ENCODE data around the gene CERS5.
"Not testable (repeated sequence)": the region's sequence is repeated elsewhere in the genome, so short reads cannot be mapped to it uniquely, and the experiment has no call there.

Gene CERS5

GRCh38 chr12:50102646-50103309 is 64.4 kb downstream of the CERS5 start:
- no peak for DNase-seq (ENCODE audit: low read depth)

GRCh38 chr12:50102131-50102531 is 65.0 kb downstream of the CERS5 start:
- DNase-seq (ENCODE audit: low read depth), result no peak

GRCh38 chr12:50101663-50102062 is 65.5 kb downstream of the CERS5 start:
- DNase-seq (ENCODE audit: low read depth), result no peak

- no peak for DNase-seq (ENCODE audit: low read depth)
These were observed 66.6 kb downstream of the CERS5 start for GRCh38 chr12:50100561-50100960.

GRCh38 chr12:50099302-50100008 is 67.7 kb downstream of the CERS5 start:
- no peak for DNase-seq (ENCODE audit: low read depth)

GRCh38 chr12:50097952-50098351 is 69.2 kb downstream of the CERS5 start:
- DNase-seq (ENCODE audit: low read depth), result no peak

- no peak for DNase-seq (ENCODE audit: low read depth)
These were observed 76.8 kb downstream of the CERS5 start for GRCh38 chr12:50090391-50090790.

GRCh38 chr12:50089730-50090129 is 77.4 kb downstream of the CERS5 start:
- DNase-seq (ENCODE audit: low read depth), result no peak

GRCh38 chr12:50088577-50089335 is 78.4 kb downstream of the CERS5 start:
- DNase-seq (ENCODE audit: low read depth), result no peak

- DNase-seq (ENCODE audit: low read depth), result no peak
These were observed 79.2 kb downstream of the CERS5 start for GRCh38 chr12:50087995-50088394.

- no peak for DNase-seq (ENCODE audit: low read depth)
These were observed 80.0 kb downstream of the CERS5 start for GRCh38 chr12:50087151-50087550.

GRCh38 chr12:50086148-50086547 is 81.0 kb downstream of the CERS5 start:
- DNase-seq (ENCODE audit: low read depth), result no peak

GRCh38 chr12:50085615-50086072 is 81.5 kb downstream of the CERS5 start:
- DNase-seq (ENCODE audit: low read depth), result no peak

GRCh38 chr12:50084775-50085614 is 82.2 kb downstream of the CERS5 start, which contains the start of gene SMARCD1:
SMARCD1 (plus strand) TSS chr12:50085342; CDS start chr12:50085370, 28 bp downstream.
- DNase-seq (ENCODE audit: low read depth), result peak; percentile 65

GRCh38 chr12:50084409-50084774 is 82.8 kb downstream of the CERS5 start:
- DNase-seq (ENCODE audit: low read depth), result not testable (repeated sequence)

- DNase-seq (ENCODE audit: low read depth), result no peak
These were observed 83.9 kb downstream of the CERS5 start for GRCh38 chr12:50083301-50083700.

GRCh38 chr12:50082644-50083043 is 84.5 kb downstream of the CERS5 start:
- DNase-seq (ENCODE audit: low read depth), result no peak

- DNase-seq (ENCODE audit: low read depth), result no peak
These were observed 85.9 kb downstream of the CERS5 start for GRCh38 chr12:50081096-50081808.

- DNase-seq (ENCODE audit: low read depth), result no peak
These were observed 87.4 kb downstream of the CERS5 start for GRCh38 chr12:50079771-50080170.
